ENCODE data around the gene RAB37. TPM values are rescaled to one million over a fixed set of nuclear protein-coding genes. Genes with fewer than 3 reads are reported as not detected.
A peak's percentile ranks its signal among the peaks of the same experiment; 100 is the strongest.

The RAB37 gene
- total RNA-seq, 1 experiment from 2014 or later = 2.5 TPM

- Histone ChIP-seq H2AK5ac (ENCODE audit: insufficient read length, low read length) (no peak overlapping the region), H2AFZ (ENCODE audit: low read length) (no peak overlapping the region), H3K23ac (ENCODE audit: insufficient read length, low read depth, low read length) (no peak overlapping the region), H4K20me1 (ENCODE audit: control insufficient read depth, insufficient read depth, insufficient read length) (no peaks in the 10 kb centered on the region), H3K4me1 (ENCODE audit: insufficient read depth, low read length) (no peaks in the 10 kb centered on the region), H3K79me2 (ENCODE audit: insufficient read depth, low read length) (no peaks in the 10 kb centered on the region), H3K27ac (ENCODE audit: insufficient read length, low read depth, low read length) (no peak overlapping the region), H3K23me2 (ENCODE audit: insufficient read length, low read depth, low read length, poor library complexity, severe bottlenecking) (peaks cover 4% of the 10 kb centered on the region), H2BK20ac (ENCODE audit: low read depth, low read length, poor library complexity, severe bottlenecking) (no peak overlapping the region), H3K9ac (ENCODE audit: extremely low read depth, insufficient read length, low read length) (no peak overlapping the region), H3K27me3 (ENCODE audit: insufficient read depth, low read length) (no peaks in the 10 kb centered on the region), H3K9me3 (ENCODE audit: control insufficient read depth, low read depth, low read length) (no peaks in the 10 kb centered on the region), H3K4me2 (ENCODE audit: insufficient read depth, insufficient read length, low read length) (no peak overlapping the region), H3T11ph (ENCODE audit: low read length) (no peak overlapping the region), H2BK15ac (ENCODE audit: low read depth, low read length) (no peak overlapping the region), H2BK120ac (ENCODE audit: low read depth, low read length, poor library complexity, severe bottlenecking) (no peak overlapping the region), H4K5ac (ENCODE audit: insufficient read length, low read depth, low read length) (no peak overlapping the region), H3K4ac (ENCODE audit: low read depth, low read length) (no peak overlapping the region), H4K8ac (replicated peaks; ENCODE audit: insufficient read length, low read depth, low read length) (no peak overlapping the region), H3K14ac (ENCODE audit: insufficient read depth, low read length) (no peak overlapping the region; the same call in 1 of the 2 replicates), H3K79me1 (ENCODE audit: insufficient read depth, low read depth, low read length, poor library complexity, severe bottlenecking) (no peaks in the 10 kb centered on the region), H2BK5ac (ENCODE audit: insufficient read length, low read length) (no peak overlapping the region), H2BK12ac (ENCODE audit: insufficient read length, low read depth, low read length) (no peak overlapping the region), H3K18ac (ENCODE audit: insufficient read length, low read depth, low read length) (no peak overlapping the region), H3K56ac (ENCODE audit: insufficient read length, low read depth, low read length) (no peak overlapping the region), H4K91ac (ENCODE audit: insufficient read length, low read depth, low read length) (no peak overlapping the region)
- no peak overlapping the region; a peak in 1 of 5 replicates for H3K4me3 Mint-ChIP-seq
- H3K27me3 Mint-ChIP-seq (ENCODE audit: low read depth) = no peaks in the 10 kb centered on the region
- no peaks in the 10 kb centered on the region for H3K9me3 Mint-ChIP-seq
- H3K36me3 Mint-ChIP-seq (ENCODE audit: insufficient read depth in 1 of 3, low read depth in 3 of 3) = peaks cover 31 to 66% (median 59%) of the 10 kb centered on the region in 3 experiments; a peak in 6 of 7 replicates
- H3K27ac Mint-ChIP-seq = 0 out of 7 replicates have a peak overlapping the region, but pooled peaks of 2 of the 3 experiments have one; percentile 24 to 83
- DNase-seq = peak; percentile 88
- WGBS (ENCODE audit: extremely low coverage, insufficient read length, low lambda C conversion rate) = no CpG with 5 or more reads among the region's 16 CpGs
- TF ChIP-seq CTCF (conservative IDR thresholded peaks at IDR 0.05) = peak; percentile 90
- H3K4me1 Mint-ChIP-seq = peaks cover 9 to 23% of the 10 kb centered on the region in 2 experiments
Measured at GRCh38 chr17:74770498-74771318, 33.7 kb downstream of the RAB37 start.

Measured in H9 (cell line).